HG03469 (cell line): ENCODE measurements around the gene PIGO.

Source experiments
- ATAC-seq: cut with Tn5 transposase; IDR thresholded peaks from one replicate; pipeline ENCODE4 v1.9.1; 2021; ENCODE audit warnings: mild to moderate bottlenecking, moderate library complexity, moderate number of reproducible peaks; ENCODE audit not compliant: unreplicated experiment

Gene PIGO

DNA sequence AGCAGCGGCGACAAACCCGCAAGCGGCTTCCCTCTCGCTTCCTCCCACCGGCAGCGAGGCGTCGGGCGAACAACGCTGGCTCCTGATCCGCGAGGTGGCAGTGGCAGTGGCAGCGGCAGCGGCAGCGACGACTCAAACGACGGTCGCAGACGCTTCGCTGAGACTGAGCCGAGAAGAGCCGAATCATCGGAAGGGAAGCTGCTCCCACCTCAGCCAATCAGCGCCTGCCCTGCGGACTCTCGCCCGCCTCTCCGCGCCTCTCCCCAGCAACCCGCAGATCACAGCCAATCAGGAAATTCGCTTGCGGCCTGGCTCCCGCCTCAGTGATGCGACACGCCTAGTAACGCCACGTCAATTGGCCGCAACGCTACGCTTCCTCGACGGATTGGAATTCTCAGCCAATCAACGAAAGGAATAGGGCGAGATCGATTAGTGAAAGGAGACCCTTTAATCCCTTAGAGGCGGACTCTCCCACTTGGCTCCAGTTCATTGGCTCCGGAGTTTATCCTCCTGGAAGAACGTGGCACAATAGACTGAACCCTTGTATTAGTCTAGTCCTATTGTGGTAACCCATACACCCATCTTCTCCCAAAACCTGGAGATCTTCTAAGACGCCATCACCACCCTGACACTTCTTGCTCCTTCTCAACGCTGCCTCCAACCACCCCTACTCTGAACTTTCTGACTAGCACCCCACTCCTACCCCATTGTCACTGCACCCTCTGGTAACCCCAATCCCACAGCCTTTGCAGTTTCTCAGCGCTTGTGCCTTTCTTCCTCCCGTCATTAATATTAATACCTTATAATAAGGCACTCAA is 23.7 kb downstream of the PIGO start, which contains the start of gene VCP:
TSS of gene VCP (minus strand) at position 165 of the 818 bp plus-strand sequence. CDS start 272 bp downstream, outside the sequence.
- ATAC-seq, result peak; percentile 72

DNA sequence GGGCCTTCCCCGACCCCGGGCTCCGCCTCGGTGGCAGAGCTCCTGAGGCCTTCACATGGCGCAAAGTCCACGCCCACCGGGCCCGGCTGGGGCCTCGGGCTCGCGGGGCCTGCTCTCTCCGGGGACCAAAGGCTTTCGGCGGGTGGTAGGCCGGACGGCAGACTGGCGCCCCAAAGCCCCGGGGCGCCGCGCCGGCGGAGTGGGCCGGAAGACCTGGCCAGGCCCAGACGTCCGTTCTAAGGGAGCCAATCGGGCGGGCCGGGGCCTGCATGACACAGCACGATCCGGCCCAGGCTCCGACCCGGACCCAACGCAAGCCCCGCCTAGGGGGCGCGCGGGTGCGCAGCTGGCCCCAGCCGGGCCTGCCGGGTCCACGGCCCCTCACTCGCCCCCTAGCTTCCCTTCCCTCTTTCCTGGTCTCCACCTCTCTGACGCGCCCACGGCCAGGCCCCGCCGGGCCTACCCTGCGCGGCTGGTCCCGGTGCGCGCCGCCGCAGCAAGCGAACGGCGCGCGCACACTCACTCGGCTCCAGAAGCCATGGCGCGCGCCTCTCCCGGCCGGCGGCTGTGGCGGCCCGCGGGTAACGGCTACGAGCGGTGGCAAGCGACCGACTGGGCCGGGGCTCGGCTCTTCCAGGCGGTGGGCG is 24.5 kb downstream of the PIGO start:
- ATAC-seq, result peak; percentile 34

DNA sequence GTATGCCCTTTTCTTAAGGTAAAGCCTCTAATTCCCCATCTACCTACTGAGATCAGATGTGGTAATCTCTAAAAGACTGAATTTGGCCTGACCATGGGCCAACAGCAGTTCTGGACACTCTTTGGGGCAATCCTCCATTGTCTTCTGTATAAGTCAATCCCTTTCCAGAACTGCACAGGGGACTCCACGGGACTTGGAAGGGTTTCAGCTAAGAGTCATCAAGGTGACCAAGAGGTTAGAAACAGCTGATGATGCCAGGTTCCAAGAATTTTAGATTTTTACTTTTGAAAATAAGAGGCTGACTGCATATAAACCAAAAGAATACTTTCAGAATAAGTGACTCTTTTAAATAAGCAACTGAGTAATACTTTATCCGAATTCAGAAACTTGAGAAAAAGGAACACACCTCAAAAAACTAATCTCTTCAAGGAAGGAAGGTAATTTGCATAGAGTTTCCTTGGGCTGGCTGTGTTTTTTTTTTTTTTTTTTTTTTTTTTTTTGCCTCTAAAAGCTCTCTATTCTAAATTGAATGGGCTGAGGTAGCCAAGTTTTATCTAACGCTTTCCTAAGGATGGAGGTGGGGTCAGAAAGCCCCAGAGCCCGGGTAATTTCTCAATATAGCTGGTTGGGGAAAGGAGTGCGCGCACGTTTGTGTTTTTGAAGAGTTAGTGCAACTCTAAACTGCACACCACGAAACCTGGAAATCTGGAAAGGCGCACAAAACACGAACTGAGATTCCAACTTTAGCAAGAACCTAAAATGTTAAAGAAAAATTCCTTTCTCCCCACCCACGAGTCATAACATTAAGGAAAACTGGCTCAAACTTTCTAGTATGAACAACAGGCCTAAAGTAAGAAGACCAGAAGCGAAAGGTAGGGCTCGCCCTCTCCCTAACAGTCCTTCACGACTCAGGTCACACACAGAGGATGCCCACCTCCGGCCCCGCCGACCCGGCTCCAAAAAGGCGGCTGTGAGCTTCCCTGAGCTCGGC is 25.3 kb downstream of the PIGO start:
- no peak for ATAC-seq

DNA sequence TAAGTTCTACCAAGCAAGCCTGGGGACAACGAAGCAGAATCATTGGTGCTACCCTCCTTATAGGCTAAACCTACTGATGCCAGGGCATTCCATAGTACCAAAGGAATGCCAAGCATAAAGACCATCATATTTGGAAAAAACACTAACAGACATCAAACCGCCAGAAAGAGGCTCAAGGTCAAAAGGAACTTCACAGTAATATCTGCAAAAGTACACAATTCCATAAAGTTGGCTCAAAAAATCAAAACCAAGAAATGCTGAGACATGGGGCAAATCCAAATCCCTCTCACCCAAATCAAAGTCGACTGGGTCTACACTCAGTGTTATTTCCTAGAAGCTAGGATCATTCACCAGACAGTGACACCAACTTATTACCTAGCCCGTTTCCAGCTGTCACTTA is 27.4 kb downstream of the PIGO start:
- ATAC-seq, result no peak

DNA sequence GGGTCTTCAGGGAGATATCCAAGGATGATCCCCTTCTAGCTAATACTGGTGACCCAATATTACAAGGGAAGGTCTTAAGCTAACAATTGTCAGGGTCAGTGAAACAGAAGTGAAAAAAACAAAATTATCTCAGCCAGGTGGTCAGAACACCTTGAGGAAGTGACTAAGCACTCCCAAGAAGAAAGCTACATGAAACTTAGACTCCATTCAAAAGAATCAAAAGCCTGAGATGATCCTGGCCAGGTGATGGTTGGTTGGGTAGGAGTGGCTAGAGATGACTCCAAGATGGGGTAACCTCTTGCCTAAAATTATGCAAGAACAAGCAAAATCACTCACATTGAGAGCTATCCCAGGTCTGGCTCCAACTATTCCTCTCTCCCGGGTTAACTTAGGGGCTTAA is 29.3 kb downstream of the PIGO start:
- no peak for ATAC-seq

DNA sequence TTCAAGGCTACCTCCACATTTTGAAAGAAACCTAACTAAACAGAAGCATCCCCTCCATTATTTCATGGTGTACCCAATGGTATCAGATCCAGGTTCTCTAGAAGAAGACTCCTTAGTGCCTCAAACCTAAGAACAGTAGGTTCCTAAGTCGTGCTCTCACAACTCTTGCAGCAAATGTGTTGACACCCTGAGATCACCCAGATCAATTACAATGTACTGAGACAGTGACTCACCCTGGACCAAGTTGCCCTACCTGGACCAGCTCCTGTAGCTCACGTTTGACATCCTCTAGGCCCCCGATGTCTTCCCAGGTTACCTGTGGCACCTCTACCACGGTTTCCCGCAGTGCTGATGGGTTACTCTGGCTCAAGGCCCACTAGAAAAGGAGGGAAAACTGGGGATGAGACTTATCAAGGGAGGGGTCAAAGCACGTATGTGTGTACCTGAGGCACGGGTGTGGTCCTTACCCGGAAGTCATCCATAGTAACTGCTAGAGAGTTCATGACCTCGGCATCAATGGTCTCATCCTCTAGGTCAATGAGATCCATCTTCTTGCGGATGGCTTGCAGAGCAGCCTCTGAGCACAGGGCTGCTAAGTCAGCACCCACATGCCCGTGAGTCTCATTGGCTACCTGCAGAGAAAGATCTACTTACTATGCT is 35.7 kb downstream of the PIGO start:
- no peak for ATAC-seq

DNA sequence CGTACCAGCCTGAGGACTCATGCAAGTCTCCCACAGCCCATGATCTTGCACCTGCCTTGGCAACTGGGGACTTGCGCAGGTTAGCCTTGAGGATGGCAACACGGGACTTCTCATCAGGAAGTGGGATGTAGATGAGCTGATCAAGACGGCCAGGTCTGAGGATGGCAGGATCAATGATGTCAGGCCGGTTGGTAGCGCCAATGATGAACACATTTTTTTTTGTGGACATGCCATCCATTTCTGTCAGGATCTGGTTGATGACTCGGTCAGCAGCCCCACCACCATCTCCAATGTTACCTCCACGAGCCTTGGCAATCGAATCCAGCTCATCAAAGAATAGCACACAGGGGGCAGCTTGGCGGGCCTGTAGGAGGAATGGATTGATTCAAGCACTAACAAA is 37.0 kb downstream of the PIGO start:
- ATAC-seq, result no peak

DNA sequence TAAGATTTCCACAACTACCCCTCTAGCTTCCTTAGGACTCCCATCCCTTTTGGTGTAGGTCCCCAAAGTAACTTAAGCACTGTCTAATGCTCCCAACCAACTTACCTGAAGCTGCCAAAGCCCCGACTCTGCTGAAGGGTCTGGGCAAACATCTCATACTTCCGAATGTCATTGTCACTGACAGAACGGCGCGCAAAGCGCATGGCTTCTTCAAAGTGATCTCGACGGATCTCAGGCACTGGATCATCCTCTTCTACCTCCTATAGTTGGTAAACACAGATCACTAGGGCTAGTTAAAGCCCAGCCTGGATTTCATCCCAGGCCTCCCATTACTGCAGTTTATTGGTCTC is 39.1 kb downstream of the PIGO start:
- ATAC-seq, result no peak

DNA sequence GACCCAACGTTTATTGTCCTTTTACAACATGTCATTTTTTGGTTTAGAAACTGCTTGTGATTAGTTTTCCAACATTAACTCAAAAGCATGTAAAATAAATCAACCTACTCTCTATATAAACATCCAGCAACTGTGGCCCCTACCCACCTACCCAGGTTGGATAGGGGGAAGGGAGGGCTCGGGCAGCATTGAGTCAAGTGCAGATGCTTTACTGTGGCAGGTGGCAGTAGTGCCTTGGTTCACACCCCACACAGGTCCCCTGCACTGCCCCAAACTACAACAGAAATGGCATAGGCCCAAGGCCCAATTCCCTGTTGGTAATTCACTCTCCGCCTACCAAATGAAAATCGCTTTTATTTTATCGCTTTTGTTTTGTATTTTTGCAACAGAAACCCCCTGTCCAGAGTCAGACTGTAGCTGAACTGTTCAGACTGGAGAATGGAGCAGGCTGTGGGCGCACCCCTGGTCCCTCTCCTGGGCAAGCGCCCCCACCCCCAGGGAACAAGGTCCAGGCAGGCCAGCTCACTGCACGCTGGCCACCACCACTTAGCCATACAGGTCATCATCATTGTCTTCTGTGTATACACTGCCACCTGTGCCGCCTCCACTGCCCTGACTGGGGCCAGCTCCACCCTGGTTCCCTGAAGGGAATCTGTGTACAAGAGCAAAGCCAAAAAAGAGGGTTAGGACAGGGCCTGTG is 39.7 kb downstream of the PIGO start:
- ATAC-seq, result no peak

DNA sequence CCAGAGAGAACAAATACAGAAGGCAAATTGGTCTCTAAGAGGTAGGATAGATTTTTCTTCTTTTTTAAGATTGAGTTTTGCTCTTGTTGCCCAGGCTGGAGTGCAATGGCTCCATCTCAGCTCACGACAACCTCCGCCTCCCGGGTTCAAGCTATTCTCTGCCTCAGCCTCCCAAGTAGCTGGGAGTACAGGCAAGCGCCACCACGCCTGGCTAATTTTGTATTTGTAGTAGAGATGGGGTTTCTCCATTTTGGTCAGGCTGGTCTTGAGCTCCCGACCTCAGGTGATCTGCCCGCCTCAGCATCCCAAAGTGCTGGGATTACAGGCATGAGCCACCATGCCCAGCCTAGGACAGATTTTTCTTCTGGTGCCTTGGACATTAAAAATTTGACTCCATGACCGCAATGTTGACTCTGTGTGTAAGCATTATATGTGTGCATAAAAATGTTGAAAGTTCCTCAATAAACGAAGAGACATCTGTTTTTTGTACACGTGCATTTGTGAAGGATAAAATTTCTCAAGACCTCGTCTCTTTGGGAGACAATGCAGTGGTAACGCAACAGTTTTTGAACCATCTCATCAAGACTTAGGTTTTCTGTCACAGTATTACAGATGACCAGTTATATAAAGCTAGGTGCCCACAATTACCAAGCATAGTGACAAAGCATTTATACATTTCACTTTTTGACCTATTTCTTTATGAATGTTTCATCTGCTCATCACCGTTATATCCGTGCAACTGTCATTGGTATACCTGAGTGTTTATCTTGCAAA is 41.3 kb downstream of the PIGO start:
- ATAC-seq, result no peak

DNA sequence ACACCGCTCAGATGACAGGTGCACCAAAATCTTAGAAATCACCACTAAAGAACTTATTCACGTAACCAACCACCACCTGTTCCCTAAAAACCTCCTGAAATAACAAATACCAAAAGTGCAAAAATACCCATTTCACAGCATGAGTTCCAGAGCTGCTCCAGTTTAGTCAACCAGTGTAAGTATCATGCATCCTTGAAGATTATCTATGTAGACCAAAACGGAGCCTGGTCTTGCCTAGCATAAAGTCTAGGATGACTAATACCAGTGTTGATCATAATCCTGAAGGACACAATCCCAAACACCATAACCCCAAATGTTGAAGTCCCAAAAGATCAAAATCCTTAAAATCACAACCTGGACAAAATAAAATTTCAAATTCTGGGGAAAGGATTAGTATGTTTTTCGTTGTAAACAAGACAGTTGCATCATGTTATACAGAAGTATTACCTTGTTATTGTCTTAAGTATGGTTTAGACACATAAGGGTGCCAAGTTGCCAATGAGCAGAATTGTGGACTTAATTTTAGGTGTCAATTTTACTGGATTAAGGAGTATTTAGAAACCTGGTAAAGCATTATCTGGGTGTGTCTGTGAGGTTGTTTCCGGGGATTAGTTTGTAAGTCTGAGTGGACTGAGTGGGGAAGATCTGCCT is 42.1 kb downstream of the PIGO start:
- no peak for ATAC-seq

DNA sequence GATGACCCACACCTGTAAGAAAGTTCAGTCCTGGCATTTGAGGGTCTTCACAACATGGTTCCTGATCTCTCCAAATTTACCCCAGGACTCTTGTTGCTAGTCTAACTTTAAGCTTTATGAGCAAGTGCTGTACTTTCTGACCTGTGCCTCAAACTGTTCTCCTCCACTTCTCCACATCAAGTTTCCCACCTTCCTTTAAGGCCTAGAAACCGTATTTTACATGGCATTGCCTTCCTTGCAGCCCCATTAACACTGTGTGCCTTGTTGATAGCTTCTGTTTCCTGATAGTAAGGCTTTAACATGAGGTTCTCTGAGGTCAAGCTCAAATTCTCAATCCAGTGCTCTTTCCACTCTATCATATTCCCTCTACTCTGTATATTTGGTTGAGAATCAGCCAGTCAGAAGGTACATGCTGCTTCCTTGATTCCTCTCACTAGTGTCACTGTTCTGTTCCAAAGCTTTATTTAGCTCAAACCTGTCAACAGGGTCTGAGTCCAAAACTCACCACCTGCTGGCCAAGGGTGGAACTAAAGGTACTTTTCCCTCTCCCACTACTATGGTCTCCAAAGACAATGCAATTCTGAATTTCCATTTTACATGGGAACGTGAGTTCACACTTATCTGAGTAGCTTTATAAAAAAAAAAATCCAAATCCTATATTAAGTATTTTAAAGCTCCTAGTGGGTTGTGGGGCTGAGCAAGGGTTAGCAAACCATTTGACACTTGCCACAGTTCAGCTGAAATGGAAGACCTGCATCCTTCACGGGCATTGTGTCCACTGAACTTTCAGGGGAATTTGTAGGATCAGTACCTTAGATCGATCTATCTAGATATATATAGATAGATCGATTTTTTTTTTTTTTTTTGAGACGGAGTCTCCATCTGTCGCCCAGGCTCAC is 45.1 kb downstream of the PIGO start:
- ATAC-seq, result no peak

DNA sequence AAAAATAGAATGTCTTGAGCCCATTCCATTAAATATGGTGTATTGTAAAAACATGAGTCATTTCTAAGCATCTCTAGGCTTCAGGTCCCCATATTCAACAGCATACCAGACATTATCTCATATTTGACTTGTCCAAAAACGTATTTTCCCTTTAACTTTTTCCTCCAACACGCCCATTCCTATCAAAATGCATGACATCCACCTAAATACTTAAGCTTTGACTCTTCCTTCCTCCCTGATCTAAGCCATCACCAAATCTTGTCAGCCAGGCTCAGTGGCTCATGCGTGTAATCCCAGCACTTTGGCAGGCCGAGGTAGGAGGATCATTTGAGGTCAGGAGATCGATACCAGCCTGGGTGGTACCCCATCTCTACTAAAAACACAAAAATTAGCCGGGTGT is 47.9 kb downstream of the PIGO start:
- no peak for ATAC-seq

DNA sequence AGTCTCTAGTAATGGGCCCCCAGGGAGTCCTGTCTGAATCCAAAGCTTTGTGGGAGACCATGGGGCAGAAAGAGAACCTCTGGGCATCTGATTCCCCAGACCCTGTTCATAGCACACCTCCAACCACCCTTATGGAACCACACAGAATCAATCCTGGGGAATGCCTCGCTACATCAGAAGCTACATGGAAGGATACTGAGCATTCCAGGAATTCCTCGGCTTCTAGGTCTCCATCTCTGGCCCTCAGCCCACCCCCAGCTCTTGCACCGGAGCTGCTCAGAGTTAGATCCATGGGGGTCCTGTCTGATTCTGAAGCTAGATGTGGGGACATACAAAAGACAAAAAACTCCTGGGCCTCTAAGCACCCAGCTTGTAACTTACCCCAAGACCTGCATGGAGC is 52.3 kb downstream of the PIGO start:
- ATAC-seq, result no peak

DNA sequence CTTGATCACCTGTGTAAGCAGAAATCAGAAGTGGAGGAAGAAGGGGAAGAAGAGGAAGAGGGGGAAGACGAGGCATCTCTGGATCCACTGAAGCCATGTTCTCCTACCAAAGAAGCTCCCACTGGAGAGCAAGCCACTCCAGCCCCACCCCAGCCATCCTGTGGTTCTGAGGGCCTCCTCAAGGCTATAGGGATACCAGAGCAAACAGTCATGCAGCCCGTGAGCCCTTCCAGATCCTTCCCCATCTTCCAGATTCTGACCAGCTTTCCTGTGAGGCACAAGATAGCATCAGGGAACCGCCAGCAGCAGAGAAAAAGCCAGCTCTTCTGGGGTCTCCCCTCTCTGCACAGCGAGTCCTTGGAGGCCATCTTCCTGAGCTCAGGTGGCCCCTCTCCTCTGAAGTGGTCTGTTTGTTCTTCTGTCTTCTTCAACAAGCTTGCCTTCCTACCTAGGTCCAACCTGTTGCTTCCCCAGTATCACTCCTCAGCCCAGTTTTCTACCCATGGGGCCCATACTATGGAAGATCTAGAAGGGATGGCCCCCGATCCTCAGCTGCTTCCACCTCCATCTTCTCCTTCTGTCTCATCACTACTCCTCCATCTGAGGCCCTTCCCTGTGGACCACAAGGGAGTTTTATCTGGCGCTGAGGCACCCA is 53.4 kb downstream of the PIGO start:
- no peak for ATAC-seq

DNA sequence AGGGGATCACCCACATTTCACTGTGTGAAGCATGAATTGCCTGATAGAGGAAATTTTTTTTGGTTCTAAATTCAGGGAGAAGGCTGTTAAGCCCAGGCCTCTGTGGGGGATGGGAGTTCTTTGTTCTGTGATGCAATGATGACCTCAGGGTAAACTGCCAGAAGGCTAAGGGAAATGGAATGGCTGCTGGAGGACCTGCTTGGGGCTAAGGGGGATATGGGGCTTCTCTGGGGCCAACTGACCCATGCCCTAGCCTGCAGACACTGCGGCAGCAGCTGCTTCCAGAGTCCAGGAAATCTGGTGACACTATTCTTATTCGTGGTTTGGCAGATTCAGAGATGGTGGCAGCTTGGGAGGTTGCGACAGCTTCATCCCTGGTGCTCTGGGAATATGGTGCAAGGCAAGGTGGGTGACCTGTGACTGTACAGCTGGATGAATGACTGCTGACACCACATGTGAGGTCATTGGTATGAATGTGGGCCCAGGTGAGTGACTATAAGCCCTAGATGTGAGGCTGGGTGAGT is 54.2 kb downstream of the PIGO start:
- no peak for ATAC-seq
